Mesenchymal stem cell (in vitro differentiated cells and primary cell): Measurements from ENCODE around the gene GFRA4.

ENCODE experiments used
- DNase-seq: peaks from one replicate; pipeline ENCODE4 v3.0.0-alpha.2; 2013
- H2AFZ ChIP-seq: one replicate; pipeline ENCODE4 v1.6.1; 2013; ENCODE audit warnings: low read depth, mild to moderate bottlenecking, control low read depth, inconsistent platforms, low read length, moderate library complexity
- H2AK5ac ChIP-seq: 2 replicates; pipeline ENCODE4 v1.6.1; 2013; ENCODE audit warnings: low read length, moderate library complexity, mild to moderate bottlenecking, inconsistent platforms; ENCODE audit not compliant: severe bottlenecking
- H2BK120ac ChIP-seq: one replicate; pipeline ENCODE4 v1.6.1; 2013; ENCODE audit warnings: low read depth, mild to moderate bottlenecking, inconsistent platforms, low read length, moderate library complexity
- H2BK12ac ChIP-seq, 2 experiments: one replicate each; pipeline ENCODE4 v1.6.1; 2013; ENCODE audit warnings: inconsistent platforms in 2 of 2, low read length in 2 of 2, mild to moderate bottlenecking in 2 of 2, moderate library complexity in 2 of 2, control low read depth in 1 of 2
- H2BK15ac ChIP-seq: one replicate; pipeline ENCODE4 v1.6.1; 2013; ENCODE audit warnings: mild to moderate bottlenecking, low read depth, inconsistent platforms; ENCODE audit not compliant: poor library complexity, severe bottlenecking
- H2BK5ac ChIP-seq: 2 replicates; pipeline ENCODE4 v1.6.1; 2013; ENCODE audit warnings: low read depth, mild to moderate bottlenecking, low read length, control low read depth, inconsistent platforms; ENCODE audit not compliant: poor library complexity, severe bottlenecking
- H3K14ac ChIP-seq, 2 experiments: one replicate each; pipeline ENCODE4 v1.6.1; 2013; ENCODE audit warnings: inconsistent platforms in 2 of 2, low read length in 2 of 2, control low read depth in 1 of 2, mild to moderate bottlenecking in 1 of 2, moderate library complexity in 1 of 2
- H3K18ac ChIP-seq, 2 experiments: one replicate each; pipeline ENCODE4 v1.6.1; 2013; ENCODE audit warnings: inconsistent platforms in 2 of 2, low read length in 2 of 2, control low read depth in 1 of 2, low read depth in 1 of 2, mild to moderate bottlenecking in 1 of 2
- H3K23ac ChIP-seq, 2 experiments: one replicate each; pipeline ENCODE4 v1.6.1; 2013; ENCODE audit warnings: inconsistent platforms in 2 of 2, low read length in 2 of 2, mild to moderate bottlenecking in 2 of 2, moderate library complexity in 2 of 2, control low read depth in 1 of 2
- H3K27ac ChIP-seq: 2 replicates; pipeline ENCODE4 v1.5.1; 2013; ENCODE audit warnings: mild to moderate bottlenecking, moderate library complexity, low read length, control low read depth, inconsistent platforms; ENCODE audit not compliant: poor library complexity, severe bottlenecking
- H3K27me3 ChIP-seq, 2 experiments: 2 replicates each; pipeline versions ENCODE4 v1.6.1 to v1.7.0; 2013; ENCODE audit warnings: low read length in 2 of 2, mild to moderate bottlenecking in 2 of 2, moderate library complexity in 2 of 2, control low read depth in 1 of 2, inconsistent platforms in 1 of 2; ENCODE audit not compliant: control insufficient read depth in 1 of 2, insufficient read depth in 1 of 2
- H3K36me3 ChIP-seq, 2 experiments: 2 replicates each; pipeline versions ENCODE4 v1.6.1 to v1.7.0; 2013; ENCODE audit warnings: low read length in 2 of 2, control low read depth in 1 of 2, inconsistent platforms in 1 of 2, low read depth in 1 of 2, mild to moderate bottlenecking in 1 of 2; ENCODE audit not compliant: insufficient read depth in 2 of 2, control insufficient read depth in 1 of 2
- H3K4ac ChIP-seq, 2 experiments: one replicate each; pipeline ENCODE4 v1.6.1; 2013; ENCODE audit warnings: inconsistent platforms in 2 of 2, low read length in 2 of 2, mild to moderate bottlenecking in 2 of 2, moderate library complexity in 2 of 2, control low read depth in 1 of 2, low read depth in 1 of 2
- H3K4me1 ChIP-seq: 2 replicates; pipeline ENCODE4 v1.6.1; 2013; ENCODE audit warnings: low read depth, low read length, control low read depth; ENCODE audit not compliant: control insufficient read depth, insufficient read depth
- H3K4me2 ChIP-seq: 2 replicates; pipeline ENCODE4 v1.6.1; 2013; ENCODE audit warnings: low read length, mild to moderate bottlenecking, inconsistent platforms; ENCODE audit not compliant: poor library complexity, severe bottlenecking
- H3K4me3 ChIP-seq, 2 experiments: 2 replicates each; pipeline versions ENCODE4 v1.5.1 to v1.7.0; 2013; ENCODE audit warnings: low read length in 2 of 2, mild to moderate bottlenecking in 2 of 2, control low read depth in 1 of 2, low read depth in 1 of 2; ENCODE audit not compliant: insufficient read depth in 1 of 2
- H3K79me1 ChIP-seq: replicated peaks from 2 replicates; pipeline ENCODE4 v1.6.1; 2013; ENCODE audit warnings: mild to moderate bottlenecking, control low read depth, low read length, inconsistent platforms; ENCODE audit not compliant: poor library complexity, severe bottlenecking
- H3K9ac ChIP-seq: 2 replicates; pipeline ENCODE4 v1.7.0; 2013; ENCODE audit warnings: mild to moderate bottlenecking, low read length, moderate library complexity
- H3K9me3 ChIP-seq: 2 replicates; pipeline ENCODE4 v1.7.0; 2013; ENCODE audit warnings: mild to moderate bottlenecking, low read length; ENCODE audit not compliant: control insufficient read depth
- H4K8ac ChIP-seq: one replicate; pipeline ENCODE4 v1.6.1; 2013; ENCODE audit warnings: inconsistent platforms, mild to moderate bottlenecking, low read length, moderate library complexity
- H4K91ac ChIP-seq: one replicate; pipeline ENCODE4 v1.6.1; 2013; ENCODE audit warnings: mild to moderate bottlenecking, low read length, inconsistent platforms
- WGBS: methylation state at CpG from one replicate; pipeline ENCODE4 v1.1.7; 2013; ENCODE audit warnings: mixed read lengths; 5-methylcytosine and 5-hydroxymethylcytosine counted together

The GFRA4 gene

GRCh38 chr20:3680701-3681351, 17.6 kb upstream of the GFRA4 start:
- no peak overlapping the region for H2BK120ac ChIP-seq
- peak overlapping the region; percentile 45 for H4K8ac ChIP-seq
- H2AFZ ChIP-seq, result peak overlapping the region; percentile 10
- H2BK15ac ChIP-seq, result peak overlapping the region; percentile 70
- H3K36me3 ChIP-seq, result peaks cover 2 to 25% of the 10 kb centered on the region in 2 experiments
- H3K18ac ChIP-seq, result peak overlapping the region; percentile 61 to 64
- peak; percentile 26 for DNase-seq
- H2BK5ac ChIP-seq, result no peak overlapping the region
- no peaks in the 10 kb centered on the region for H3K27me3 ChIP-seq
- peak overlapping the region; percentile 87 for H3K9ac ChIP-seq
- H3K4me1 ChIP-seq, result peaks cover 47% of the 10 kb centered on the region
- peak overlapping the region; percentile 68 to 90 for H3K4me3 ChIP-seq
- H3K9me3 ChIP-seq, result no peaks in the 10 kb centered on the region
- peak overlapping the region; percentile 81 for H3K4me2 ChIP-seq
- peaks cover 3% of the 10 kb centered on the region for H3K79me1 ChIP-seq
- H3K14ac ChIP-seq, result peak overlapping the region in 1 of 2 experiments; percentile 57
- H2AK5ac ChIP-seq, result peak overlapping the region; percentile 70
- peak overlapping the region; percentile 5 to 21 for H3K4ac ChIP-seq
- whole genome bisulfite sequencing, result 70% methylated on average over 14 of the region's 15 CpGs
- no peak overlapping the region for H3K23ac ChIP-seq
- H3K27ac ChIP-seq, result peak overlapping the region; percentile 45
- peak overlapping the region; percentile 78 for H4K91ac ChIP-seq
- peak overlapping the region; percentile 23 to 80 for H2BK12ac ChIP-seq

- DNase-seq, result peak; percentile 56
- no peak overlapping the region for H3K23ac ChIP-seq
- H3K4me1 ChIP-seq, result peaks cover 47% of the 10 kb centered on the region
- peak overlapping the region; percentile 61 to 64 for H3K18ac ChIP-seq
- no peaks in the 10 kb centered on the region for H3K27me3 ChIP-seq
- no peaks in the 10 kb centered on the region for H3K9me3 ChIP-seq
- peak overlapping the region; percentile 81 for H3K4me2 ChIP-seq
- 56% methylated on average over 16 of the region's 18 CpGs for WGBS
- H2AFZ ChIP-seq, result no peak overlapping the region
- H2BK12ac ChIP-seq, result peak overlapping the region in 1 of 2 experiments; percentile 80
- H3K79me1 ChIP-seq, result peaks cover 3% of the 10 kb centered on the region
- no peak overlapping the region for H3K14ac ChIP-seq
- peak overlapping the region; percentile 70 for H2AK5ac ChIP-seq
- no peak overlapping the region for H2BK5ac ChIP-seq
- H4K8ac ChIP-seq, result peak overlapping the region; percentile 45
- H4K91ac ChIP-seq, result peak overlapping the region; percentile 78
- H3K36me3 ChIP-seq, result peaks cover 2 to 33% of the 10 kb centered on the region in 2 experiments
- peak overlapping the region; percentile 45 for H3K27ac ChIP-seq
- H2BK15ac ChIP-seq, result peak overlapping the region; percentile 70
- peak overlapping the region; percentile 5 to 21 for H3K4ac ChIP-seq
- H3K9ac ChIP-seq, result peak overlapping the region; percentile 87
- peak overlapping the region in 1 of 2 experiments; percentile 90 for H3K4me3 ChIP-seq
- H2BK120ac ChIP-seq, result no peak overlapping the region
Observed at GRCh38 chr20:3679749-3680700, 16.8 kb upstream of the GFRA4 start.

- 93% methylated on average over 14 of the region's 14 CpGs for WGBS
- no peak overlapping the region for H3K23ac ChIP-seq
Observed at GRCh38 chr20:3678856-3679720, 15.9 kb upstream of the GFRA4 start.

More at GRCh38 chr20:3678856-3679720, 15.9 kb upstream of the GFRA4 start:
- Histone ChIP-seq H4K91ac (peak overlapping the region; percentile 19), H3K4me2 (no peak overlapping the region), H3K4me3 (peak overlapping the region in 1 of 2 experiments; percentile 90), H3K27ac (no peak overlapping the region), H2BK120ac (no peak overlapping the region), H3K79me1 (peaks cover 3% of the 10 kb centered on the region), H3K14ac (no peak overlapping the region), H2AFZ (no peak overlapping the region), H2BK15ac (no peak overlapping the region), H3K36me3 (peaks cover 11 to 42% of the 10 kb centered on the region in 2 experiments), H4K8ac (no peak overlapping the region), H3K4me1 (peaks cover 47% of the 10 kb centered on the region), H3K4ac (no peak overlapping the region), H2BK5ac (no peak overlapping the region), H3K9me3 (no peaks in the 10 kb centered on the region), H3K9ac (peak overlapping the region; percentile 87), H2BK12ac (peak overlapping the region in 1 of 2 experiments; percentile 47), H3K27me3 (no peaks in the 10 kb centered on the region), H2AK5ac (peak overlapping the region; percentile 64), H3K18ac (no peak overlapping the region)
- no peak for DNase-seq
